Measurements from ENCODE around the gene CELSR1. TPM values are rescaled to one million over a fixed set of nuclear protein-coding genes. Genes with fewer than 3 reads are reported as not detected.

Gene CELSR1
- total RNA-seq, 1 experiment from 2014 or later, result 22.6 TPM

DNA sequence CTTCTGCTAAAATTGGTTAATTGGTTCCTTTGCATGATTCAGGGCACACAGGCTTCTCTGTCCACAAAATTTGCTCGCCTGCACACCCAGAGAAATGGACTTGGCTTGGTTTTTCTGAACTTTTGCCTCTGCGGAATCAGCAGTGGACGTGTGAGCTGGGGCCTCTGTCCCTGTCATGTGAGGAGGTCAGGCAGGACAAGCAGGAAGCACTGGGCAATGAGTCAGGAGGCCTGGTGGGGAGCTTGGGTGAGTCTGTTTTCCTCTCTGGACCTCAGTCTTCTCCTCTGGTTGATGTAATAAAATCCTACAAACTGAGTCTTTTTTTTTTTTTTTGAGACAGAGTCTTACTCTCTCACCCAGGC lies 10.4 kb upstream of the CELSR1 start:
- no peak overlapping the region for H2BK15ac ChIP-seq (ENCODE audit: low read depth, low read length)
- H3K14ac ChIP-seq (ENCODE audit: insufficient read depth, low read length), result no peak overlapping the region
- WGBS (ENCODE audit: extremely low coverage, insufficient read length, low lambda C conversion rate), result no CpG with 5 or more reads among the region's 3 CpGs
- Mint-ChIP-seq H3K27ac (0 out of 7 replicates have a peak overlapping the region, but pooled peaks of 1 of the 3 experiments have one; percentile 11), H3K9me3 (peaks cover 0 to 3% of the 10 kb centered on the region in 2 experiments; a peak in 3 of 5 replicates), H3K4me3 (no peak overlapping the region), H3K36me3 (ENCODE audit: insufficient read depth in 1 of 3, low read depth in 3 of 3) (peaks cover 0 to 2% (median 0%) of the 10 kb centered on the region in 3 experiments; a peak in 1 of 7 replicates), H3K27me3 (ENCODE audit: low read depth) (peaks cover 19% of the 10 kb centered on the region), H3K4me1 (peaks cover 5 to 12% of the 10 kb centered on the region in 2 experiments; a peak in 3 of 4 replicates)
- H3K23me2 ChIP-seq (ENCODE audit: insufficient read length, low read depth, low read length, poor library complexity, severe bottlenecking), result no peaks in the 10 kb centered on the region
- no peak overlapping the region for H2BK120ac ChIP-seq (ENCODE audit: low read depth, low read length, poor library complexity, severe bottlenecking)
- no peak overlapping the region for H2AK5ac ChIP-seq (ENCODE audit: insufficient read length, low read length)
- H2BK5ac ChIP-seq (ENCODE audit: insufficient read length, low read length), result no peak overlapping the region
- H3K79me2 ChIP-seq (ENCODE audit: insufficient read depth, low read length), result no peaks in the 10 kb centered on the region
- no peaks in the 10 kb centered on the region for H3K79me1 ChIP-seq (ENCODE audit: insufficient read depth, low read depth, low read length, poor library complexity, severe bottlenecking)
- no peaks in the 10 kb centered on the region for H3K4me1 ChIP-seq (ENCODE audit: insufficient read depth, low read length)
- H2BK20ac ChIP-seq (ENCODE audit: low read depth, low read length, poor library complexity, severe bottlenecking), result no peak overlapping the region
- no peak overlapping the region for H3K9ac ChIP-seq (ENCODE audit: extremely low read depth, insufficient read length, low read length)
- H4K91ac ChIP-seq (ENCODE audit: insufficient read length, low read depth, low read length), result no peak overlapping the region
- H3K27me3 ChIP-seq (ENCODE audit: insufficient read depth, low read length), result no peaks in the 10 kb centered on the region
- no peak overlapping the region for H3K23ac ChIP-seq (ENCODE audit: insufficient read length, low read depth, low read length)
- no peaks in the 10 kb centered on the region for H3K9me3 ChIP-seq (ENCODE audit: control insufficient read depth, low read depth, low read length)
- DNase-seq, result no peak
- H3T11ph ChIP-seq (ENCODE audit: low read length), result no peak overlapping the region
- TF ChIP-seq, protein P1, sequence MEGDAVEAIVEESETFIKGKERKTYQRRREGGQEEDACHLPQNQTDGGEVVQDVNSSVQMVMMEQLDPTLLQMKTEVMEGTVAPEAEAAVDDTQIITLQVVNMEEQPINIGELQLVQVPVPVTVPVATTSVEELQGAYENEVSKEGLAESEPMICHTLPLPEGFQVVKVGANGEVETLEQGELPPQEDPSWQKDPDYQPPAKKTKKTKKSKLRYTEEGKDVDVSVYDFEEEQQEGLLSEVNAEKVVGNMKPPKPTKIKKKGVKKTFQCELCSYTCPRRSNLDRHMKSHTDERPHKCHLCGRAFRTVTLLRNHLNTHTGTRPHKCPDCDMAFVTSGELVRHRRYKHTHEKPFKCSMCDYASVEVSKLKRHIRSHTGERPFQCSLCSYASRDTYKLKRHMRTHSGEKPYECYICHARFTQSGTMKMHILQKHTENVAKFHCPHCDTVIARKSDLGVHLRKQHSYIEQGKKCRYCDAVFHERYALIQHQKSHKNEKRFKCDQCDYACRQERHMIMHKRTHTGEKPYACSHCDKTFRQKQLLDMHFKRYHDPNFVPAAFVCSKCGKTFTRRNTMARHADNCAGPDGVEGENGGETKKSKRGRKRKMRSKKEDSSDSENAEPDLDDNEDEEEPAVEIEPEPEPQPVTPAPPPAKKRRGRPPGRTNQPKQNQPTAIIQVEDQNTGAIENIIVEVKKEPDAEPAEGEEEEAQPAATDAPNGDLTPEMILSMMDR (conservative IDR thresholded peaks at IDR 0.05), result no peak
- no peak overlapping the region for H3K56ac ChIP-seq (ENCODE audit: insufficient read length, low read depth, low read length)
- no peak overlapping the region for H3K18ac ChIP-seq (ENCODE audit: insufficient read length, low read depth, low read length)
- no peak overlapping the region for H2AFZ ChIP-seq (ENCODE audit: low read length)
- no peak overlapping the region for H4K5ac ChIP-seq (ENCODE audit: insufficient read length, low read depth, low read length)
- no peak overlapping the region for H3K4ac ChIP-seq (ENCODE audit: low read depth, low read length)
- no peaks in the 10 kb centered on the region for H4K20me1 ChIP-seq (ENCODE audit: control insufficient read depth, insufficient read depth, insufficient read length)
- no peak overlapping the region for H2BK12ac ChIP-seq (ENCODE audit: insufficient read length, low read depth, low read length)
- H3K4me2 ChIP-seq (ENCODE audit: insufficient read depth, insufficient read length, low read length), result no peak overlapping the region
- no peak overlapping the region for H4K8ac ChIP-seq (replicated peaks; ENCODE audit: insufficient read length, low read depth, low read length)
- no peak overlapping the region for H3K27ac ChIP-seq (ENCODE audit: insufficient read length, low read depth, low read length)

All from H9 (cell line).